ENCODE data around the gene UNC79. TPM values are rescaled to one million over a fixed set of nuclear protein-coding genes. Genes with fewer than 3 reads are reported as not detected.

UNC79 gene
- total RNA-seq, 4 donors from 2014 or later, result not detected

DNA sequence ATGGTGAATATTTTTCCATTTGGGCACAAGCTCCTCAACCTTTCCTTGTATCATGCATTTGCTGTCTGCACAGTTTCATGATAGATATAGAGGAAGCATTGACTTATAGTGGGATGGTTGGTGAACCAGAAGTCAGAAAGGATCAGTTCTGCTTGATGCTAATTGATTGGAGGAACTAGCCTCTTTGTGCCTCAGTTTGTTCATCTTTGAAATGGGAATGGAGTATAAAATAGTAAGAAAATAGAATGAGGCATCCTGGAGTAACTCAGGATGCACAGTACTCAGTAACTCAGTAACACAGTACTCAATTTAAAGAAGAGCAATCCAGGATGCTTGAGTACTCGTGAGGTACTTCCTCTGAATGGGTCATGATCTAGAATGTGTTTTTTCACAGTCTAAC, 109.5 kb downstream of the UNC79 start:
- no peaks in the 10 kb centered on the region for H3K36me3 ChIP-seq

GRCh38 chr14:93543766-93544165, 113.0 kb downstream of the UNC79 start:
- H3K36me3 ChIP-seq, result no peaks in the 10 kb centered on the region
- no peaks in the 10 kb centered on the region for H3K27me3 ChIP-seq
- no peak overlapping the region for H3K27ac ChIP-seq
- no peak for DNase-seq
- no peaks in the 10 kb centered on the region for H3K4me1 ChIP-seq
- H3K4me3 ChIP-seq, result no peak overlapping the region
- TF ChIP-seq POLR2A (IDR thresholded peaks at IDR 0.05), result no peak
- TF ChIP-seq, protein P1, sequence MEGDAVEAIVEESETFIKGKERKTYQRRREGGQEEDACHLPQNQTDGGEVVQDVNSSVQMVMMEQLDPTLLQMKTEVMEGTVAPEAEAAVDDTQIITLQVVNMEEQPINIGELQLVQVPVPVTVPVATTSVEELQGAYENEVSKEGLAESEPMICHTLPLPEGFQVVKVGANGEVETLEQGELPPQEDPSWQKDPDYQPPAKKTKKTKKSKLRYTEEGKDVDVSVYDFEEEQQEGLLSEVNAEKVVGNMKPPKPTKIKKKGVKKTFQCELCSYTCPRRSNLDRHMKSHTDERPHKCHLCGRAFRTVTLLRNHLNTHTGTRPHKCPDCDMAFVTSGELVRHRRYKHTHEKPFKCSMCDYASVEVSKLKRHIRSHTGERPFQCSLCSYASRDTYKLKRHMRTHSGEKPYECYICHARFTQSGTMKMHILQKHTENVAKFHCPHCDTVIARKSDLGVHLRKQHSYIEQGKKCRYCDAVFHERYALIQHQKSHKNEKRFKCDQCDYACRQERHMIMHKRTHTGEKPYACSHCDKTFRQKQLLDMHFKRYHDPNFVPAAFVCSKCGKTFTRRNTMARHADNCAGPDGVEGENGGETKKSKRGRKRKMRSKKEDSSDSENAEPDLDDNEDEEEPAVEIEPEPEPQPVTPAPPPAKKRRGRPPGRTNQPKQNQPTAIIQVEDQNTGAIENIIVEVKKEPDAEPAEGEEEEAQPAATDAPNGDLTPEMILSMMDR (IDR thresholded peaks at IDR 0.05), result peak in 4 of 6 experiments; percentile 5 to 29 (median 14)
- no peaks in the 10 kb centered on the region for H3K9me3 ChIP-seq

More for the DNA sequence above, 109.5 kb downstream of the UNC79 start:
- DNase-seq, result no peak
- H3K9me3 ChIP-seq, result no peaks in the 10 kb centered on the region
- TF ChIP-seq, protein P1 (IDR thresholded peaks at IDR 0.05), result no peak
- TF ChIP-seq POLR2A (IDR thresholded peaks at IDR 0.05), result no peak
- H3K4me1 ChIP-seq, result no peaks in the 10 kb centered on the region
- H3K4me3 ChIP-seq, result no peak overlapping the region
- no peak overlapping the region for H3K27ac ChIP-seq
- no peaks in the 10 kb centered on the region for H3K27me3 ChIP-seq

DNA sequence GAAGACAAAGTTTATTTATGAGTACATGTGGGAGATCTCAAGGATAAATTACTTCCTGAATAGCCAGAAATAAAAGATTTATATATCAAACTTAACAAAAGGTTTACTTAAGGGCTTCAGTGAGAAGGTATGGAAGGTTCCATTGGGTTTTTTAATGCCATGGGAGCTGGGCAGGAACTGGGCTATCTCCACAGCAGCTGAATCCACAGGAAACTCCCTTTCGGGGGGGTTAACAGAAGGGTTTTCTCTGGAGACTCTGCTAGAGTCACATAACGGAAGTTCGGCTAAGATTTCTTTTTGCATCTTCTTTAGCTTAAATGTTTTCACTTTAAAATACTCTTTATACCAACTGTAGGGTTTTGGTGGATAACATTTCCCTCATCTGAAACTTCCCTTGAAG, 113.5 kb downstream of the UNC79 start:
- Histone ChIP-seq H3K27me3 (no peaks in the 10 kb centered on the region), H3K36me3 (no peaks in the 10 kb centered on the region), H3K9me3 (no peaks in the 10 kb centered on the region), H3K4me3 (no peak overlapping the region), H3K4me1 (no peaks in the 10 kb centered on the region), H3K27ac (no peak overlapping the region)
- DNase-seq, result no peak
- TF ChIP-seq, protein P1 (IDR thresholded peaks at IDR 0.05), result no peak
- no peak for TF ChIP-seq POLR2A (IDR thresholded peaks at IDR 0.05)

- no peak for DNase-seq
- TF ChIP-seq POLR2A (IDR thresholded peaks at IDR 0.05), result no peak
- TF ChIP-seq, protein P1 (IDR thresholded peaks at IDR 0.05), result no peak
Measured at GRCh38 chr14:93546642-93547041, 115.9 kb downstream of the UNC79 start.

GRCh38 chr14:93548102-93548843, 117.5 kb downstream of the UNC79 start:
- TF ChIP-seq, protein P1 (IDR thresholded peaks at IDR 0.05), result no peak
- no peak for TF ChIP-seq POLR2A (IDR thresholded peaks at IDR 0.05)
- Histone ChIP-seq H3K27me3 (no peaks in the 10 kb centered on the region), H3K9me3 (no peaks in the 10 kb centered on the region), H3K36me3 (no peaks in the 10 kb centered on the region), H3K4me3 (no peak overlapping the region), H3K4me1 (no peaks in the 10 kb centered on the region), H3K27ac (no peak overlapping the region)
- DNase-seq, result no peak

More at GRCh38 chr14:93546642-93547041, 115.9 kb downstream of the UNC79 start:
- Histone ChIP-seq H3K27ac (no peak overlapping the region), H3K27me3 (no peaks in the 10 kb centered on the region), H3K4me3 (no peak overlapping the region), H3K9me3 (no peaks in the 10 kb centered on the region), H3K4me1 (no peaks in the 10 kb centered on the region), H3K36me3 (no peaks in the 10 kb centered on the region)

Data from Peyer's patch (tissue), 4 donors.